ENCODE data around the gene HNRNPA0.

GRCh38 chr5:137758715-137759306 lies 4.6 kb upstream of the HNRNPA0 start:
- TF ChIP-seq CTCF (IDR thresholded peaks at IDR 0.05) (no peak), EP300 (IDR thresholded peaks at IDR 0.05) (no peak)
